ENCODE data around the gene KIF4A.
"Not testable (repeated sequence)": the region's sequence is repeated elsewhere in the genome, so short reads cannot be mapped to it uniquely, and the experiment has no call there.

- TF ChIP-seq POLR2A, CTCF (IDR thresholded peaks at IDR 0.05): not testable (repeated sequence)
Observed at GRCh38 chrX:70348825-70349224, 58.9 kb downstream of the KIF4A start.

Measured in Peyer's patch (tissue), 4 donors.